GM12878 (cell line): ENCODE results near the gene KRTAP10-6. TPM values are rescaled to one million over a fixed set of nuclear protein-coding genes. Genes with fewer than 3 reads are reported as not detected.

ENCODE experiments used
- ATAC-seq: fragments of 200-7000 bp; cut with Tn5 transposase; 3 replicates; pipeline ENCODE4 v1.9.1; 2020; ENCODE audit warnings: mild to moderate bottlenecking, moderate library complexity
- BruUV-seq: library from RNA; stranded (reverse); fragments of 400-500 nt; replicated peaks from 2 replicates; lab custom pipeline; 2021; lab: Mats Ljungman, UMichigan
- CTCF ChIA-PET: fragments of 300-600 bp; sonication (Branson Sonifier 250); formaldehyde crosslinking; extraction: SDS; loops from one replicate; lab custom pipeline; 2021; ENCODE audit warnings: inconsistent platforms; lab: Yijun Ruan, JAX
- POLR2A ChIA-PET: fragments of 350-600 bp; formaldehyde crosslinking; extraction: SDS; loops from one replicate; lab custom pipeline; 2021; ENCODE audit warnings: inconsistent platforms; lab: Charles Lee
- RAD21 ChIA-PET: fragments of 300-600 bp; sonication (Branson Sonifier 250); formaldehyde crosslinking; loops from one replicate; lab custom pipeline; 2023; ENCODE audit warnings: antibody characterized with exemption; ENCODE audit not compliant: unreplicated experiment; lab: Charles Lee
- SMC1A ChIA-PET: fragments of 300-600 bp; sonication (Branson Sonifier 250); formaldehyde crosslinking; loops from one replicate; lab custom pipeline; 2023; ENCODE audit not compliant: unreplicated experiment, uncharacterized antibody; lab: Charles Lee
- DNase-seq: peaks from one replicate; pipeline ENCODE4 v3.0.0-alpha.2; 2011; ENCODE audit warnings: low read depth, low spot score
- FAIRE-seq: peaks from 3 replicates; lab custom pipeline; 2011; peaks lifted over from hg19 to GRCh38; lab: Jason Lieb, UNC
- H2AFZ ChIP-seq: 2 replicates; pipeline ENCODE4 v1.6.0; 2011; ENCODE audit warnings: low read depth, low read length, control low read depth; ENCODE audit not compliant: control insufficient read depth
- H3K27ac ChIP-seq: 2 replicates; pipeline ENCODE4 v1.5.1; 2011; ENCODE audit warnings: control low read depth; ENCODE audit not compliant: control insufficient read depth, insufficient read depth
- H3K27me3 ChIP-seq, 2 experiments: replicated peaks in 1 of 2; 2 replicates each; pipeline versions ENCODE4 v1.6.0 to v1.6.1; 2011; ENCODE audit warnings: low read length in 1 of 2; ENCODE audit not compliant: control insufficient read depth in 2 of 2, insufficient read depth in 2 of 2
- H3K36me3 ChIP-seq, 2 experiments: 2 replicates each; pipeline ENCODE4 v1.5.1; 2011; ENCODE audit warnings: low read length in 1 of 2; ENCODE audit not compliant: control insufficient read depth in 2 of 2, insufficient read depth in 2 of 2
- H3K4me1 ChIP-seq: 2 replicates; pipeline ENCODE4 v1.6.1; 2011; ENCODE audit warnings: mild to moderate bottlenecking, low read length, moderate library complexity, mixed read lengths; ENCODE audit not compliant: control insufficient read depth, insufficient read depth
- H3K4me2 ChIP-seq: 2 replicates; pipeline ENCODE4 v1.6.0; 2011; ENCODE audit warnings: control low read depth; ENCODE audit not compliant: control insufficient read depth, insufficient read depth
- H3K4me3 ChIP-seq: fragments of 200-600 bp; sonication (generic); 2 replicates; pipeline ENCODE4 v1.5.1; 2016
- H3K79me2 ChIP-seq: 2 replicates; pipeline ENCODE4 v1.6.0; 2011; ENCODE audit warnings: low read length; ENCODE audit not compliant: control insufficient read depth, insufficient read depth
- H3K9ac ChIP-seq: 2 replicates; pipeline ENCODE4 v1.8.0; 2011; ENCODE audit warnings: low read length, control low read depth, mixed read lengths; ENCODE audit not compliant: control insufficient read depth, insufficient read depth
- H3K9me3 ChIP-seq: replicated peaks from 3 replicates; pipeline ENCODE4 v1.5.1; 2011; ENCODE audit warnings: mild to moderate bottlenecking, low read length; ENCODE audit not compliant: control insufficient read depth, insufficient read depth
- H4K20me1 ChIP-seq: 2 replicates; pipeline ENCODE4 v1.6.0; 2011; ENCODE audit not compliant: control insufficient read depth, insufficient read depth
- CUX1 ChIP-seq: IDR thresholded peaks from 2 replicates; pipeline ENCODE4 v1.6.1; 2012; ENCODE audit warnings: improper control_type of control experiment, low read depth, low read length; ENCODE audit not compliant: insufficient replicate concordance
- EED ChIP-seq: sonication (generic); IDR thresholded peaks from 2 replicates; pipeline ENCODE4 v1.6.1; 2016; ENCODE audit warnings: antibody characterized with exemption, low read depth
- IRF4 ChIP-seq: IDR thresholded peaks from 2 replicates; pipeline ENCODE4 v1.6.1; 2011; ENCODE audit warnings: low read depth, low read length
- NBN ChIP-seq: fragments of 450-650 bp; IDR thresholded peaks from 2 replicates; pipeline ENCODE4 v1.6.1; 2016
- NFYA ChIP-seq: IDR thresholded peaks from 2 replicates; pipeline ENCODE4 v1.6.1; 2011; ENCODE audit warnings: low read depth, mild to moderate bottlenecking, low read length, improper control_type of control experiment, borderline replicate concordance
- SMARCA5 ChIP-seq: fragments of 450-650 bp; IDR thresholded peaks from 2 replicates; pipeline ENCODE4 v1.6.1; 2017; ENCODE audit warnings: mild to moderate bottlenecking
- USF2 ChIP-seq: IDR thresholded peaks from 2 replicates; pipeline ENCODE4 v1.6.1; 2011; ENCODE audit warnings: low read depth, low read length, improper control_type of control experiment, borderline replicate concordance
- ZBTB33 ChIP-seq: fragments of 450-650 bp; IDR thresholded peaks from 2 replicates; pipeline ENCODE4 v1.6.1; 2017; ENCODE audit warnings: mild to moderate bottlenecking
- ZBTB40 ChIP-seq: fragments of 450-650 bp; IDR thresholded peaks from 2 replicates; pipeline ENCODE4 v1.6.1; 2016; ENCODE audit warnings: mild to moderate bottlenecking, moderate library complexity, borderline replicate concordance
- WGBS: methylation state at CpG from one replicate; pipeline ENCODE4 v1.1.6; 2016; ENCODE audit warnings: low lambda C conversion rate; ENCODE audit not compliant: insufficient replicate concordance, insufficient coverage; ENCODE audit errors: missing lambda C conversion rate; 5-methylcytosine and 5-hydroxymethylcytosine counted together
- in situ Hi-C: fragments of 300-500 bp; cut with MboI; formaldehyde crosslinking; loops from 9 replicates; pipeline ENCODE4 v1.14.3; 2018; ENCODE audit warnings: mixed read lengths
- intact Hi-C: fragments of 100-400 bp; cut with micrococcal nuclease; formaldehyde crosslinking; loops from one replicate; pipeline ENCODE4 v1.14.2; 2022; ENCODE audit not compliant: unreplicated experiment
- polyA plus RNA-seq, 11 experiments: library from polyadenylated mRNA; depleted of rRNA in 4 of 11; unstranded in 6 of 11; stranded (reverse) in 5 of 11; fragments of >200 nt; fragmentation: Nextera tagmentation in 4 of 11; fragmentation: Illumina TruSeq in 1 of 11; extraction: Ambion mirVana in 4 of 11; extraction: Trizol in 1 of 11; gene quantifications; 1 replicate in 1 of 11; 2 replicates in 10 of 11; pipeline versions ENCODE4 v1.2.1 to v1.2.3, GENCODE V29; 2011 to 2016; ENCODE audit warnings: inconsistent platforms in 2 of 11, missing spikeins in 2 of 11, low read depth in 1 of 11
- total RNA-seq, 4 experiments: library from RNA; depleted of rRNA in 3 of 4; stranded (reverse); fragments of >200 nt in 3 of 4; fragmentation: Illumina TruSeq in 1 of 4; extraction: Trizol in 1 of 4; gene quantifications; 2 replicates each; pipeline versions ENCODE4 v1.2.1 to v1.2.3, GENCODE V29; 2013 to 2021

The KRTAP10-6 gene
- total and polyA plus RNA-seq, 10 of the 15 experiments (the other 5 are each of a cell fraction or from before 2014, with no cell fraction given): not detected

GRCh38 chr21:44552681-44553080, 39.6 kb downstream of the KRTAP10-6 start:
- no peak overlapping the region for H2AFZ ChIP-seq
- intact Hi-C loops: no loop called here
- no peaks in the 10 kb centered on the region; the same call in 2 of the 3 replicates for H3K9me3 ChIP-seq
- TF ChIP-seq USF2 (no peak), NFYA (no peak), IRF4 (no peak), ZBTB33 (no peak), NBN (no peak), EED (no peak), SMARCA5 (no peak), CUX1 (no peak), ZBTB40 (no peak)

More at GRCh38 chr21:44552681-44553080, 39.6 kb downstream of the KRTAP10-6 start:
- Histone ChIP-seq H4K20me1 (no peaks in the 10 kb centered on the region), H3K4me3 (no peak overlapping the region), H3K4me1 (no peaks in the 10 kb centered on the region), H3K36me3 (no peaks in the 10 kb centered on the region), H3K27me3 (no peaks in the 10 kb centered on the region; a peak in 1 of 4 replicates), H3K27ac (no peak overlapping the region), H3K4me2 (no peak overlapping the region), H3K79me2 (no peaks in the 10 kb centered on the region), H3K9ac (no peak overlapping the region)
- no peak for FAIRE-seq
- SMC1A ChIA-PET: no interaction called here
- DNase-seq: no peak
- no peak for ATAC-seq
- RAD21 ChIA-PET: no interaction called here
- WGBS: 35% methylated on average over 13 of the region's 13 CpGs
- POLR2A ChIA-PET: no interaction called here
- BruUV-seq: no TSS peak
- in situ Hi-C loops: no loop called here
- CTCF ChIA-PET: no interaction called here
